GM19328 (cell line): ENCODE data around the gene DGKQ.

ENCODE experiments used
- ATAC-seq: cut with Tn5 transposase; IDR thresholded peaks from one replicate; pipeline ENCODE4 v1.9.1; 2021; ENCODE audit warnings: mild to moderate bottlenecking, moderate library complexity; ENCODE audit not compliant: unreplicated experiment

The DGKQ gene

DNA sequence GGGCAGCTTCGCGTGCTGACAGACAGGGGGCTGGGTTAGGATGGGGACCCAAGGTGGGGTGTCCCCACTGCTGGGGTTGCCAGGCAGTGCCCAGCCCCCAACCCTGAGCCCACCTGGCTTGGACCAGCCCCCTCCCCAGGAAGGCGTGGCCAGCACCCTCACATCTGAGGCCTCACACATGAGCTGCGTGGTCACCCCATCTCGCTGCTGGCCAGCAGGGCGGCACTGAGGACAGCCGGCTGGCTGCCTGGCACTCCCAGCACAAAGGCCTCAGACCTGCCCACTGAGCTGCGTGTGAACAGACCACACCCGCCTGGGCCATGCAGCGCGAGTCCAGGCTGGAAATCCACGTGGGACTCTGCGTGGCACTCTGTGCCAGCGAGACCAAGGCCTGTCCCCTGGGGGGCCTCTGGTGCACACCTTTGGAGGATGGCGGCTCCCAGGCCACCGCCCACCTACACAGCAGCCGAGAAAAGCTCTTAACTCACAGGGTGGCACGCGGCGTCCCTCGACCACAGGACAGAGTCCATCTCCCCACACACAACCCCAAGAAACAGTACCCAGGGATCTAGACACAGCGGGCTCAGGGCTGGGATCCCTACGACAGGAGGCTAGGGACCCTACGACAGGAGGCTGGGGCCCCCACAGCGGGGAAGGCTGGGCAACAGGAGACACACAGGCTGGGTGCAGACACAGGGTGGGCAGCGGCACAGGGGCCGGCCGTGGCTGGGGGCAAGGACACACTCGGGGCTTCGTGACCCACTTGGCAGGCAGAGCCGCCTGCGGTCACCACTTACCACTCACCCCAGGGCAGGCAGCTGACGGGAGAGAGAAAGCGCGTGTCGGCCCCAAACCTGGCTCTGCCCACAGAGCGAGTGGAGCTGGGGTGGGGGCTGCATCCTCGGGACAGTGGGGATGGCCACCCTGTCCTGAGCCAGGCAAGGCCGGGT, 9.8 kb downstream of the DGKQ start:
- ATAC-seq: no peak

DNA sequence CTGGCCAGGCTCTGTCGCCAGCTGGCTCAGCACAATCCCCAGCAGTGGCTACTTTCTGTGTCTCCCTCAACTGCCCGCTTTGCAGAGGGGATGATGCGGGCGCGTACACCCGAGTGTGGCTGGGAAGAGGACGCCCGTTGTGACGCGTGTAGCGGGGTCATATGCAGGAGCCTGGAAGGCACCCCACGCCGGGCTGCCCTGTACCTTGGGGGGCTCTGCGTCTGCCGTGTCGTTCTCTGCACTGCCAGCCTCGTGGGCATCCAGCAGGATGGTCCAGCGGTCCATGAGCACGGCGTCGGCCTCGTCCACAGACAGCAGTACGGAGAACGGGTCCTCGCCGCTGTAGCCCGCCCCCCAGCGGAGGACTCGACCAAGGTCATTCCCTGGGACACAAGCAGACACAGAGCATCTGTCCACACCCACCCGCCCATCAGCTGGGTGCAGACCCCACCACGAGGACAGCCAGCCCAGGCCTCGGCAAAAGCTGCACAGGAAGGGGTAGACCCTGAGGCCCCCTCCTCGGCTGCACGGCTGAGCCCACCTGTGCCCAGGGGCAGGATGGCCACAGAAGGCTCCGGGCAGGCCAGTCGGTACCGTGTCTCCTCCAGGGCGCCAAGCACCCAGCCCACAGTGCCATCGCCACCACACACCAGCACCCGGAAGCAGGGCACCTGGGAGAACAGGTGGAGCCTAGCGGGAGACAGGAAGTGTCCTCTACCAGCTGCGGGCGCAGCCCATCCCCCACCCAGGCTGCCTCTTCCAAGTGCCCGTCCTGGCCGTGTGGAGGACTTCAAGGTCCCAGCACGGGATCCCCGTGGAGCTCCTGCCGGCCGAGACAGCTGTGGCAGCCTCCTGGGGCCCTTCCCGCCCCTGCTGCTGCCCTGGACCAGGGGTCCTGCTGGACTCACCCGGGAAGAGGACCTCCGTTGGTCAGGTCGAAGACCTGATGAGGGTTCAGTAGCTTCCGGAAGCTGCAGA, 10.8 kb downstream of the DGKQ start:
- ATAC-seq: no peak

DNA sequence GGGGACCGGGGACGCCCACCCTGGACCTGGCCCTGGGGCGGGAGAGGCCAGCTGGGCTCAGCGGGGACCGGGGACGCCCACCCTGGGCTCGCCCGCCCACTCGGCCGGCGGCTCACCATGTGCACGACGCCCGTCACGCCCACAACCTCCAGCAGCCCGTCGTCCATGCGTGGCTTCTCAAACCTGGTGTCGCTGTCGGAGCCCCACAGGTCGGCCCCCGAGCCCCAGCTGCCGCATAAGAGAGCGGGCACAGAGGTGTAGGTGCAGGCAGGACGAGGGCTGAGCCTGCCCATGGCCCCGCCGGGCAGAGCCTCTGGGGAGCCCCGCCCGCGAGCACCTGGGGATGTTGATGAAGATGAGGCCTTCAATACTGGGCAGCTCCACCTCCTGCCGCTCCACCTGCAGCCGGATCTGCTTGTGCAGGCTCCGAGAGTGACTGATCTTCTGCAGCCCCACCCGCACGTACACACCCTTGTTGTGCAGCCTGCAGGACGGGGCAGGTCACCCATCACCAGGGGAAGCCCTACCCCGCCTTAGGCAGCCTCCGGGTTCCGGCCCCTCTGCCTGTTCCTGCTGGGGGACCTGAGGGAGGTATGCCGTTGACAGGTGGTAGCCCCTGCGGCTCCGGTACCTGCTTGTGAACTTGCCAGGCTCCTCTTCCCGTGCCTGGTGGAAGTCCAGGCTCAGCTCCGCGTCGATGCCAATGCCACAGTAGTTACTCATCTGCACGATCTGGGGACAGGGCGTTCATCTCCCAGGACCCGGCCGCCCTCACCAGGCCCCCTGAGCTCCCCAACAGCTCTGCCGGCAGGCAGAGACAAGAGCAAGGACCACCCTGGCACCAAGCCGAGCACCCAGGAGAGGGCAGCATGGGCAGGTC, 11.8 kb downstream of the DGKQ start:
- no peak for ATAC-seq

DNA sequence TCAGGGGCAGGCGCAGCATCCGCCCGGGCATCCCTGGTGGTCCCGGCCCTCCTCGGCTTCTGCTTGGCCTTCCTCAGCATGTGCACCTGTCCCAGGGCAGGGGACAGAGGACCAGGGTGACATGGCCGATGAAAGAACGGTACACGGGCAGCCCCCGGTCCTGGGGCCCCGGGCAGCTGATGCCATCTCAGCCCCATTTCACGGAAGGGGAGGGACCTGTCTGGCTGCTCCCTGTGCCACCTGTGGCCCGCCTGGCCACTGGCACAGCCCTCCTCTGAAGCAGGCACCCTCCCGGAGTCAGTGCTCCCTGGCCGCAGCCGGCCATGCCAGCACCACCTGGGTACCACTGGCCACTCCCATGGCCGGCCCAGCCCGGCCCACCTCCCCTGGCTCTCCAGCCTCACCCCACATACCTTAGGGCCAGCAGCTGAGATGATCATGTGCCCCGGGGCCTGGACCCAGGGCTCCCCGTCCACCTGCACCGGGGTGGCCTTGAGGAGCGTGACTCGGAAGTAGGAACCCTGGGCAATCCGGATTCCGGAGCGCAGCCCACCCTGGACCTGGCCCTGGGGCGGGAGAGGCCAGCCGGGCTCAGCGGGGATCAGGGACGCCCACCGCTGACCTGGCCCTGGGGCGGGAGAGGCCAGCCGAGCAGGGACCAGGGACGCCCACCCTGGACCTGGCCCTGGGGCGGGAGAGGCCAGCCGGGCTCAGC, 12.6 kb downstream of the DGKQ start:
- ATAC-seq: no peak

DNA sequence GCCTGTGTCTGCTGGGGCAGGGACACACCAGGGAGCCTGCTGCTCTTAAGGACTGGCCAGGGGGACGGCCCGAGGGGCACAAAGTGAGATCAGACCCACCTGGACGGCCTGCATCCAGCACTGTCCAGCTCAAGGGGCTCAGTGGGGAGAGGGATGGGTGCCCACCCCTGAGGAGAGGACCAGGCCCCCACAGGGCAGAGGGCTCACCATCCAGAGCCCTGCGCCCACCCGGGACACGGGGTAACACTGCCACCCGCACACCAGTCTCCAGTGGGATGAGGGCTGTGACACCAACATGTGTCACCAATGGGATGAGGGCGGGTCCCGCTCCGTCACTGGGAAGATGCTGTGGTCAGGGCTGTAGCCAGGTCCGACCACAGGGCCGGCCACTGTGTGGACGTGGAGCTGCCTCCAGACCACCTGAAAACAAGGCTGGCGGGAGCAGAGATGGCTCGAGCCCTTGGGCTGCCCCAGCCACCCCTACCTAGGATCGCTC, 13.2 kb downstream of the DGKQ start:
- ATAC-seq: no peak

DNA sequence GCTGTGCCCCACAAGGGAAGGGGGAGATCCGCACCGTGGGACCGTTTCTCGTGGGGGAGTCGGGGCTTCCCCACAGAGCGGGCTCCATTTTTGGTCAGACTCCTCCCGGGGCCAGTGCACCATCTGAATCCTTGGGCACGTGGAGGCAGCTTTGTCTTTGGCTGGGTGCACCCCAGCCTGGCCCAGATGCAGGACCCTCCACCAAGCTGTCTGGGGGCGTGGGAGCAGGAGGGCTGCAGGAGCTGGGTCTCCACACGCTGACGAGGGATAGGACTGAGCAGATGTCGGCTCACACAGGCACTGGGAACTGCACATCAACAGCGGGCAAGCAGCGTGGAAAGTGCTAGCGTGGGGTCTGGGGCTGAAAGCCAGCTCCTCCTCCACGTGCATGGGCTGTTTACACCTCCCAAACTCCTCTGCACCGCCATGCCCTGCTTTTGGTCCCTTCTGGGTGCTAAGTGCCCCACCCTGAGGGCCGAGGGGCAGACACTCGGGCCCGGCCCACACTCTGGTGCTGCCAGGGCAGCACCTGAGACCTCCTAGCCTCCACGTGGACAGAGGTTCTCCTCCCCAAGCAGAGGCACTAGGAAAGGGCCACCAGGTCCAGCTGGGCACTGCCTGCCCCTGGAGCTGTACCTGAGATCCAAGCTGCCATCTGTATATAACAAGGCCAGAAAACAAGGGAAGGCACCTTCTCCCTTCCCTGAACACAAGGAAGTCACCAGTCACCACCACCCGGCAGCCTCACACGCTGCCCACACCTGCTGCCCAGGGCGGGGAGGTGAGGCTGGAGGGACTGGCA, 13.8 kb downstream of the DGKQ start:
- no peak for ATAC-seq

DNA sequence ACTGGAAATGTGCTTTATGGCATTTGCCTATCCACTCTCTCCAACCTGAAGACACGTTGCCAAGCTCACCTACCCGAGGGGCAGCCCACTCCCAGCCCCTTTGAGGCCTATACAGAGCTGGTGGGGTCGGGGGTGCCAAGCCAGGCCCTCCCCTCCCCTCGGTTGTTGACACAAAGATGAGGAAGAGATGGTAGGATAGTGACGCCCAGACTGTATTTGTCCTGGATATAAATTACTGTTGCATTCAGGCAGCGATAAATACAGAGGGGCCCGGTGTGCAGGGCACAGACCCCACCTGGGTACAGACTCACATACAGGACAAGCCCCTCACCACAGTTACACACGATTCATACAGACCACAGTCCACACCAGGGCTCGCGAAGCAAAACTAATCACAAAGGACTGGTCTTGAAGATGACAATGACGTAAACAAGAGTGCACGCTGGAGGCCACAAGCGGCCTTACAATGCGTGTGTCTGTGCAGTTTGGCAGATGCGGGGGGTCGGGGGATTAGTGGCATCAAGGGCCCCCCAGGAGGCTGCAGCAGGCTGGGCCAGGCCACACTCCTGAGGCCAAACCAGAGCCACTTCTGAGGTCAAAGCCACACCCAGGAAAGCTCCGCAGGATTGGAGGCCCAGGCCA, 14.6 kb downstream of the DGKQ start:
- no peak for ATAC-seq

DNA sequence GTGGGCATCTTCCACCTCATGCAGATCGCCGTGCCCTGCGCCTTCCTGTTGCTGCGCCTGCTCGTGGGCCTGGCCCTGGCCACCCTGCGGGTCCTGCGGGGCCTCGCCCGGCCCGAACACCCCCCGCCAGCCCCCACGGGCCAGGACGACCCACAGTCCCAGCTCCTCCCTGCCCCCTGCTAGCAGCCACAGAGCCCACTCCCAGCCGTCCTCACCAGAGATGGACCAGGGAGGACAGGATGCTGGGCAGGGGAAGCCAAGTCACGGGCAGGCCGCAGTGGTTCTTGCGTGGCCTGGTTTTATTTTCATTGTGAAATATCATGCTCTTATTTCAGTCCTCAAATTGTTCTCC, 15.1 kb downstream of the DGKQ start:
- ATAC-seq: no peak

DNA sequence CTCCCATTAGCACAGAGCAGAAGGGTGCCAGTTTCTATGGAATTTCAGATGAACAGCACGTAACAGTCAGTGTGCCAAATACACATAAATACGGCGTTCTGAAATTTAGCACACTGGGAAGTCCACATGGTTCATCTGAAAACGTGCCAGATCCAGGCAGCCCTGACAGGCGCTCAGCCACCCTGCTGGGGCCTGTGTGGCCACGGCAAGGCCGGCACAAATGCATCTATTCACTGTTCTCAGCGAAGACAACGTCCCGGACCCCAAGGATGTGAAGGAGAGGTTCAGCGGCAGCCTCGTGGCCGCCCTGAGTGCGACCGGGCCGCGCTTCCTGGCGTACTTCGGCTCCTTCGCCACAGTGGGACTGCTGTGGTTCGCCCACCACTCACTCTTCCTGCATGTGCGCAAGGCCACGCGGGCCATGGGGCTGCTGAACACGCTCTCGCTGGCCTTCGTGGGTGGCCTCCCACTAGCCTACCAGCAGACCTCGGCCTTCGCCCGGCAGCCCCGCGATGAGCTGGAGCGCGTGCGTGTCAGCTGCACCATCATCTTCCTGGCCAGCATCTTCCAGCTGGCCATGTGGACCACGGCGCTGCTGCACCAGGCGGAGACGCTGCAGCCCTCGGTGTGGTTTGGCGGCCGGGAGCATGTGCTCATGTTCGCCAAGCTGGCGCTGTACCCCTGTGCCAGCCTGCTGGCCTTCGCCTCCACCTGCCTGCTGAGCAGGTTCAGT, 15.6 kb downstream of the DGKQ start:
- no peak for ATAC-seq

DNA sequence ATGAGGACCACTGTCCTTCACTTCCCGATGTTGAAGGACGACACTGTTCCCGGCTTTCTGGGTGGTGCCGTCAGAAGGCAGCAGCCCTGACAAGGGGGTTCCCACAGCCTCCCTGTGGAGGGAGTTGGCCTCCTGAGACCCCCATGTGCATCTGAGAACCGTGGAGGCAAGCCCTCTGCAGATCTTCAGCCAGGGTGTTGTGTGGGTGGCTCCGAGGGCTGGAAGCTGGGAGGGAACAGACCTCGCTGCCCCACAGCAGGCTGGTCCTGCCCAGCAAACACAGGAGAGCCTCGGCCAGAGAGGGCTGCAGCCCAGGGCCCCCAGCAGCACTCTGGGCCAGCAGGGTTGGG, 16.2 kb downstream of the DGKQ start:
- ATAC-seq: no peak

DNA sequence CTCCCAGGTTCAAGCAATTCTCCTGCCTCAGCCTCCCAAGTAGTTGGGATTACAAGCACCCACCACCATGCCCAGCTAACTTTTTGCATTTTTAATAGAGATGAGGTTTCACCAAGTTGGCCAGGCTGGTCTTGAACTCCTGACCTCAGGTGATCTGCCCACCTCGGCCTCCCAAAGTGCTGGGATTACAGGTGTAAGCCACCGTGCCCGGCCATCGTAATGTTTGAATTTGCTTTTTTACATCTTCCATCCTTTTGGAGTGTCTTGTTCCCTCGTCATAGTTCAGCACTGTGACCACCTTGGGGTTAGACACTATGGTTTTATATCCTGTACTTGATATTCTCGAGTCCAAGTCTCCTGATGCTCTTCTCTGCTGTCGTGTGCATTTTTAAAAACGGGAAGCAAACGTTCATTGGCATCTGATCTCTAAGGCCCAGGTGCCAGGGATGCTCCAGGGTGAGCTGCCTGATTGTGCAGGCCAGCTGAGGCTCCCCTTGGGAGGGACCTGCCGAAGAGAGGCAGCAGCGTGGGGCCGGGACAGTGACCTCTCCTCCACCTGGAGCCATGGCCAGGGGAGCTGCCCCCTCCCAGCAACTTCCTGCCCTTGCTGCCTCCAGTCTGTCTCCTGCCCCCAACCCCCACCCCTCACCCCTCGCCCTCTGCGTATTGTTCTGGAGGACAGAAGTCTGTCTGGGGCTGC, 16.7 kb downstream of the DGKQ start:
- no peak for ATAC-seq

DNA sequence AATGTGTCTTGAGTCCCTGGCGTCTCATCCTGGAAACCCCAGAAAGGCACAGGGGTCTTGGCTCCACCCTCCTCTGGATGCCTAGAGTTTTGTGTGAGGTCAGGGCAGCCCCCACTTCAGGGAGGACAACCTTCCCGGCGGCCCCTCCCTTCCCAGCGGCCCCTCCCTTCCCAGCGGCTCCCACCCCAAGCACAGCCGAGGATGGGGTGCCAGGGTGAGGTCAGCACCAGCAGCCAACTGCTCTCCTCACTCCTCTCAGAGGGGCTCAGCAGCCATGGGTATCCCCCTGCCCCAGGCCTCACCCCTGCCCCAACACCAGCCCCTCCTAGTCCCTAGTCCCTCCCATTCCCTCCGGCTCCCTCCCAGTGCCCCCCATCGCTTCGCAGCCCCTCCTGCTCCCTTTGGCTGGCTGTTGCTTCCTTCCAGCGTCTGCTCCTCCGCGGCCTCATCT, 17.4 kb downstream of the DGKQ start:
- ATAC-seq: no peak

DNA sequence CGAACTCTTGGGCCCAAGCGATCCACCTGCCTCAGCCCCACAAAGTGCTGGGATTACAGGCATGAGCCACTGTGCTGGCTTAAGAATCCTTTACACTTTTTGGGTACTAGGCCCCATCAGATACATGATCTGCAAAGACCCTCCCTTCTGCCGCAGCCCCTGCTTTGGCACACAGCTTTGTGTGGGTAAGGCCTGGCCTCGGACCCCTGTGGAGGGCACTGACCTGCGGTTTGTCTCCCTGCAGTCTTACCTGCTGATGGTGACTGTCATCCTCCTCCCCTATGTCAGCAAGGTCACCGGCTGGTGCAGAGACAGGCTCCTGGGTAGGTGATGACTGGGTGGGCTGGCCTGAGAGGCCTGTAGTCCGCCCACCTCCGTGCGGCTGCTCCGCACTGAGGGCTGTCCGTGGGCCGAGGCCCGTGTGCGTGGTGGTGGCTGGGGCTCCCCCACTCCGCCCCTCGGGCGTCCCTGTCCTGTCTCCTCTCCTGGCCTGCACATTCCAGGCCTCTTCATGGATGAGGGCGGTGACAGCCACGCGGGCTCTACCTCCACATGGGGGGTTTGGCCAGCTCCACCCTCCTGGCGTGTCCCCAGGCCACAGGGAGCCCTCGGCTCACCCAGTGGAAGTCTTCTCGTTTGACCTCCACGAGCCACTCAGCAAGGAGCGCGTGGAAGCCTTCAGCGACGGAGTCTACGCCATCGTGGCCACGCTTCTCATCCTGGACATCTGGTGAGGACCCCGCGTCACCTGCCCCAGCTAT, 18.0 kb downstream of the DGKQ start:
- ATAC-seq: no peak

DNA sequence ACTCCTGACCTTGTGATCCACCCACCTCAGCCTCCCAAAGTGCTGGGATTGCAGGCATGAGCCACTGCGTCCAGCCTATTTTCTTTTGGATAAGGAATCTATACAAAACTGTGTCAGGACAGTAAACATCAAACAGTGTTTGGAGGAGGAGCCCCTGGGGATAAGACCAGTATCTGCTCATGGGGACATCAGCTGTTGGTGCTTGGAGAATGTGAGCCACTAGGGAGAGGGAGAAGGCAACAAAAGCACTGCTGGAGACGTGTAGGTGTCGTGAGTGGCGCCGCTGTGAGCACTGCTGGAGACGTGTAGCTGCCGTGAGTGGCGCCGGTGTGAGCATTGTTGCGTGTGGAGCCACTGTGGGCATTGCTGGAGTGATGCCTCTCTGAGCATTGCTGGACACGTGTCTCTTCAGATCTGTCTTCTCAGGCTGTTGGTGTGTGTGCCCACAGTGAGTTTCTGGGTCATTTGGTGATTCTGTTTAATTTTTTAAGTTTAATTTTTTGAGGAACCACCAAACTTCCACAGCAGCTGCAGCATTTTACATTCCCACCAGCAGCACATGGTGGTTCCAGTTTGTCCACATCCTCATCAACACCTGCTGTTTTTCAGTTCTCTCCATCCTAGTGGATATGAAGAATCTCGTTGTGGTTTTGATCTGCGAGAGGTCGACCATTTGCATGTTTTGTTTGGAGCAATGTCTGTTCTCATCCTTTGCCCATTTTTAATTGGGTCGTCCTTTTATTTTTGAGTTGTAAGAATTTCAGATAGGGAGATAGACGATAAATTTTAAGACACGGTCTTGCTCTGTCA, 19.0 kb downstream of the DGKQ start:
- no peak for ATAC-seq

DNA sequence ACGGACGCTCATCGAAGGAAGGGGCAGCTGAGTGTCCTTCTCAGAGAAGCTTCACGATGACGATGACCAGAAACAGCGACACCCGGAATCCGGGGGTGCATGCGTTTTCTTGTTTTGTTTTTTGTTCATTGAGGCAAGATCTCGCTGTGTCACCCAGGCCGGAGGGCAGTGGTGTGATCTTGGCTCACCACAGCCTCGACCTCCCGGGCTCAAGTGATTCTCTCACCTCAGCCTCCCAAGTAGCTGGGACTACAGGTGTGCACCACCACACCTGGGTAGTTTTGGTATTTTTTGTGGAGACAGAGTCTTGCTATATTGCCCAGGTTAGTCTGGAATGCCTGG, 19.8 kb downstream of the DGKQ start:
- ATAC-seq: no peak
